Measurements from ENCODE around the gene DNASE1. TPM values are rescaled to one million over a fixed set of nuclear protein-coding genes. Genes with fewer than 3 reads are reported as not detected.
"Not testable (repeated sequence)": the region's sequence is repeated elsewhere in the genome, so short reads cannot be mapped to it uniquely, and the experiment has no call there.

The DNASE1 gene
- polyA plus RNA-seq (2013, experiment 1 of 2): 3.8 TPM
- 3.6 TPM for polyA plus RNA-seq (2013, experiment 2 of 2)

DNA sequence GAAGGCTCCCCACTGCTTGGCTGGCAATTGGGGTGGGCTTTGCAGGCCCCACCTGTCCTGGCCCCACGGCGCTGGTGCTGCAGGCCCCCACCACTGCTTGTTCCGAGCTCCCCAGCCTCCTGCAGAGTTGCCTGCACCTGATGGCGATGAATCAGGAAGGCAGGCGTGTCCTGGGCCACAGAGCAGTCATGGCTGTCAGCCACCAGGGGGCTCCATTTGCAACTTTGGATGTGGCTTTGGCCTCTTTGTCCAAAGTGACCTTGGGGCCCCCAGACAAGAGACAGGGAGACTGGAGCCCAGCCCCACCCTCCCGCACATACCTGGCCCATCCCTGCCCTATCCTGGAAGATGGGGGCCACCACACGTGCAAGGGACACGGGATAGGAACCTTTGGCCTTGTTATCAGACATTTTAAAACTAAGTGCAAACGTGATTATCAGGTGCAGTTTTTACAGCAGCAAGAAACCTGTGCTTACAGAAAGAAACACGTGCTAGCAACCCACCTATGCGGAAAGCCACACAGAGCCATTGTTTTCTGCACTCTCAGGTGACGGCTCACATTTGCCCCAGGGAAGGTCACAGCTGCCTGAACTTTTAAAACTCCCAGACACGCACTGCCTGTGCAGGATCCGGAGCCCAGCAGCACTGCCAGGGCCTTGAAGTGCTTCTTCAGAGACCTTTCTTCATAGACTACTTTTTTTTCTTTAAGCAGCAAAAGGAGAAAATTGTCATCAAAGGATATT, at the start of gene DNASE1:
TSS of gene DNASE1 (plus strand) at position 443 of the 743 bp plus-strand sequence. CDS start 683 bp downstream, outside the sequence.
- Histone ChIP-seq H2BK15ac (replicated peaks; ENCODE audit: low read depth) (no peak within 1 kb of the TSS), H3K79me2 (ENCODE audit: control insufficient read depth, insufficient read depth, low read length) (no peaks in the 10 kb centered on the region), H3K9ac (ENCODE audit: low read length) (no peak within 1 kb of the TSS), H3K4me2 (ENCODE audit: low read length) (no peak within 1 kb of the TSS), H4K5ac (ENCODE audit: low read length) (no peak within 1 kb of the TSS), H3K79me1 (ENCODE audit: low read length) (no peaks in the 10 kb centered on the region), H3K4me3 (ENCODE audit: low read length) (no peak within 1 kb of the TSS), H2BK5ac (ENCODE audit: low read length) (no peak within 1 kb of the TSS), H2AK5ac (ENCODE audit: low read length) (no peak within 1 kb of the TSS), H3K18ac (ENCODE audit: low read length) (no peak within 1 kb of the TSS), H2BK120ac (ENCODE audit: low read depth, low read length) (no peak within 1 kb of the TSS), H3K4me1 (ENCODE audit: control insufficient read depth, low read depth, low read length) (no peaks in the 10 kb centered on the region), H3K56ac (ENCODE audit: low read length) (no peak within 1 kb of the TSS), H3K27me3 (ENCODE audit: insufficient read depth, low read length, poor library complexity) (no peaks in the 10 kb centered on the region), H3K36me3 (ENCODE audit: control insufficient read depth, insufficient read depth, low read length) (peaks cover 13% of the 10 kb centered on the region), H4K8ac (ENCODE audit: low read depth, low read length) (no peak within 1 kb of the TSS), H3K23ac (ENCODE audit: low read length) (no peak within 1 kb of the TSS), H3K27ac (ENCODE audit: low read depth, low read length) (no peak within 1 kb of the TSS), H3K4ac (ENCODE audit: low read depth, low read length) (no peak within 1 kb of the TSS)
- WGBS (ENCODE audit: extremely low coverage, insufficient coverage, low lambda C conversion rate): no CpG with 5 or more reads among the region's 14 CpGs
- DNase-seq: peak; percentile 84

GRCh38 chr16:3606441-3606840, 48.0 kb upstream of the DNASE1 start:
- Histone ChIP-seq H2BK15ac (replicated peaks; ENCODE audit: low read depth) (no peak overlapping the region), H3K4me2 (ENCODE audit: low read length) (no peak overlapping the region), H2BK5ac (ENCODE audit: low read length) (no peak overlapping the region), H2BK120ac (ENCODE audit: low read depth, low read length) (no peak overlapping the region), H3K36me3 (ENCODE audit: control insufficient read depth, insufficient read depth, low read length) (no peaks in the 10 kb centered on the region), H3K18ac (ENCODE audit: low read length) (no peak overlapping the region), H3K9ac (ENCODE audit: low read length) (no peak overlapping the region), H3K79me1 (ENCODE audit: low read length) (no peaks in the 10 kb centered on the region), H4K8ac (ENCODE audit: low read depth, low read length) (no peak overlapping the region), H3K23ac (ENCODE audit: low read length) (no peak overlapping the region), H3K27ac (ENCODE audit: low read depth, low read length) (no peak overlapping the region), H3K4me1 (ENCODE audit: control insufficient read depth, low read depth, low read length) (no peaks in the 10 kb centered on the region), H3K56ac (ENCODE audit: low read length) (no peak overlapping the region), H4K5ac (ENCODE audit: low read length) (no peak overlapping the region), H3K4ac (ENCODE audit: low read depth, low read length) (no peak overlapping the region), H3K4me3 (ENCODE audit: low read length) (no peak overlapping the region), H2AK5ac (ENCODE audit: low read length) (no peak overlapping the region), H3K79me2 (ENCODE audit: control insufficient read depth, insufficient read depth, low read length) (no peaks in the 10 kb centered on the region), H3K27me3 (ENCODE audit: insufficient read depth, low read length, poor library complexity) (no peaks in the 10 kb centered on the region)
- DNase-seq: no peak
- WGBS (ENCODE audit: extremely low coverage, insufficient coverage, low lambda C conversion rate): no CpG with 5 or more reads among the region's 11 CpGs

- Histone ChIP-seq H3K4me3 (ENCODE audit: low read length) (no peak overlapping the region), H3K36me3 (ENCODE audit: control insufficient read depth, insufficient read depth, low read length) (no peaks in the 10 kb centered on the region), H2AK5ac (ENCODE audit: low read length) (no peak overlapping the region), H2BK15ac (replicated peaks; ENCODE audit: low read depth) (no peak overlapping the region), H4K8ac (ENCODE audit: low read depth, low read length) (no peak overlapping the region), H3K27me3 (ENCODE audit: insufficient read depth, low read length, poor library complexity) (no peaks in the 10 kb centered on the region), H3K4me2 (ENCODE audit: low read length) (no peak overlapping the region), H3K27ac (ENCODE audit: low read depth, low read length) (no peak overlapping the region), H3K56ac (ENCODE audit: low read length) (no peak overlapping the region), H2BK5ac (ENCODE audit: low read length) (no peak overlapping the region), H3K18ac (ENCODE audit: low read length) (no peak overlapping the region), H3K79me1 (ENCODE audit: low read length) (no peaks in the 10 kb centered on the region), H4K5ac (ENCODE audit: low read length) (no peak overlapping the region), H2BK120ac (ENCODE audit: low read depth, low read length) (no peak overlapping the region), H3K4me1 (ENCODE audit: control insufficient read depth, low read depth, low read length) (no peaks in the 10 kb centered on the region), H3K9ac (ENCODE audit: low read length) (no peak overlapping the region), H3K4ac (ENCODE audit: low read depth, low read length) (no peak overlapping the region), H3K23ac (ENCODE audit: low read length) (no peak overlapping the region), H3K79me2 (ENCODE audit: control insufficient read depth, insufficient read depth, low read length) (peaks cover 4% of the 10 kb centered on the region)
- no peak for DNase-seq
- WGBS (ENCODE audit: extremely low coverage, insufficient coverage, low lambda C conversion rate): no CpG with 5 or more reads among the region's 7 CpGs
Observed at GRCh38 chr16:3607161-3607560, 47.3 kb upstream of the DNASE1 start.

DNA sequence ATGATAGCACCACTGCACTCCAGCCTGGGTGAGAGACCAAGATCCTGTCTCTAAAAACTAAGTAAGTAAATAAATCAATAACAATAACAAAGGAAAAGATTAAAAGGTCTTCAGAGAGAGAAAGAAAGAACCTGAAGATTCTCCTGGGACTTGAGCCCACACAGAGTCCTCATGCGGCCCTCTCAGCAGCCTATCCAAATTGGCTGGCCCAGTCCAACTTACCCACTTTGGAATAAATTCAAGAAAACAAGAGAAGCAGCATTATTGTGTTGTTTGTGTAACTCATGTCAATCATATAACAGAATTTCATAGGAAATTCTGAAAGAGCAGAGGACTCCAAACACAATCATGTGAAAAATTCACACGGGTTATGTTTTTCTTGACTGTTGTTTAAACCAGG, 46.9 kb upstream of the DNASE1 start:
- no peak overlapping the region for H4K8ac ChIP-seq (ENCODE audit: low read depth, low read length)
- H3K23ac ChIP-seq (ENCODE audit: low read length): no peak overlapping the region
- no peak for DNase-seq
- no peak overlapping the region for H3K9ac ChIP-seq (ENCODE audit: low read length)
- H3K18ac ChIP-seq (ENCODE audit: low read length): no peak overlapping the region
- H3K79me2 ChIP-seq (ENCODE audit: control insufficient read depth, insufficient read depth, low read length): peaks cover 6% of the 10 kb centered on the region
- no peak overlapping the region for H3K4me2 ChIP-seq (ENCODE audit: low read length)
- WGBS (ENCODE audit: extremely low coverage, insufficient coverage, low lambda C conversion rate): no CpG with 5 or more reads among the region's 2 CpGs
- H2AK5ac ChIP-seq (ENCODE audit: low read length): no peak overlapping the region
- no peak overlapping the region for H3K4ac ChIP-seq (ENCODE audit: low read depth, low read length)
- H3K4me3 ChIP-seq (ENCODE audit: low read length): no peak overlapping the region
- no peak overlapping the region for H3K27ac ChIP-seq (ENCODE audit: low read depth, low read length)
- H3K56ac ChIP-seq (ENCODE audit: low read length): no peak overlapping the region
- H2BK5ac ChIP-seq (ENCODE audit: low read length): no peak overlapping the region
- H2BK120ac ChIP-seq (ENCODE audit: low read depth, low read length): no peak overlapping the region
- H3K36me3 ChIP-seq (ENCODE audit: control insufficient read depth, insufficient read depth, low read length): no peaks in the 10 kb centered on the region
- no peak overlapping the region for H4K5ac ChIP-seq (ENCODE audit: low read length)
- H3K27me3 ChIP-seq (ENCODE audit: insufficient read depth, low read length, poor library complexity): no peaks in the 10 kb centered on the region
- H3K4me1 ChIP-seq (ENCODE audit: control insufficient read depth, low read depth, low read length): no peaks in the 10 kb centered on the region
- no peak overlapping the region for H2BK15ac ChIP-seq (replicated peaks; ENCODE audit: low read depth)
- no peaks in the 10 kb centered on the region for H3K79me1 ChIP-seq (ENCODE audit: low read length)

DNA sequence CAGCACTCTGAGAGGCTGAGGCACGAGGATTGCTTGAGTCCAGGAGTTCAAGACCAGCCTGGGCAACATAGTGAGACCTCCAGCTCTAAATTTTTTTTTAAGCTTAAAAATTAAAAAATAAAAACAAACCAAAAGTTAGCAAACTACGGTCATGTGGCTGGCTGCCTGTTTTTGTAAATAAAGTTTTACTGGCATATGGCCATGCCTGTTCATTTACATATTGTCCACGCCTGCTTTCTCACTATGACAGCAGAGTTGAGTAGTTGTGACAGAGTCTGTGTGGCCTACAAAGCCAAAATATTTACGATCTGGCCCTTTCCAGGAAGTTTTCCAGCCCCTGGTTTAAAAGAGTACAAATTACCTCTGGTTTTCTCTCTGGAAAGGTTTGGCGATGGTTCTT, 46.4 kb upstream of the DNASE1 start:
- no peak overlapping the region for H3K4ac ChIP-seq (ENCODE audit: low read depth, low read length)
- no CpG with 5 or more reads among the region's 5 CpGs for WGBS (ENCODE audit: extremely low coverage, insufficient coverage, low lambda C conversion rate)
- no peak overlapping the region for H4K5ac ChIP-seq (ENCODE audit: low read length)
- H3K9ac ChIP-seq (ENCODE audit: low read length): no peak overlapping the region
- H2AK5ac ChIP-seq (ENCODE audit: low read length): no peak overlapping the region
- H3K79me1 ChIP-seq (ENCODE audit: low read length): peaks cover 1% of the 10 kb centered on the region
- no peak overlapping the region for H2BK5ac ChIP-seq (ENCODE audit: low read length)
- H3K4me1 ChIP-seq (ENCODE audit: control insufficient read depth, low read depth, low read length): no peaks in the 10 kb centered on the region
- H2BK120ac ChIP-seq (ENCODE audit: low read depth, low read length): no peak overlapping the region
- no peak overlapping the region for H4K8ac ChIP-seq (ENCODE audit: low read depth, low read length)
- H3K79me2 ChIP-seq (ENCODE audit: control insufficient read depth, insufficient read depth, low read length): peaks cover 9% of the 10 kb centered on the region
- no peaks in the 10 kb centered on the region for H3K36me3 ChIP-seq (ENCODE audit: control insufficient read depth, insufficient read depth, low read length)
- H3K18ac ChIP-seq (ENCODE audit: low read length): no peak overlapping the region
- H3K4me2 ChIP-seq (ENCODE audit: low read length): no peak overlapping the region
- no peaks in the 10 kb centered on the region for H3K27me3 ChIP-seq (ENCODE audit: insufficient read depth, low read length, poor library complexity)
- DNase-seq: no peak
- H3K27ac ChIP-seq (ENCODE audit: low read depth, low read length): no peak overlapping the region
- H3K56ac ChIP-seq (ENCODE audit: low read length): no peak overlapping the region
- H3K23ac ChIP-seq (ENCODE audit: low read length): no peak overlapping the region
- no peak overlapping the region for H3K4me3 ChIP-seq (ENCODE audit: low read length)
- H2BK15ac ChIP-seq (replicated peaks; ENCODE audit: low read depth): no peak overlapping the region

DNA sequence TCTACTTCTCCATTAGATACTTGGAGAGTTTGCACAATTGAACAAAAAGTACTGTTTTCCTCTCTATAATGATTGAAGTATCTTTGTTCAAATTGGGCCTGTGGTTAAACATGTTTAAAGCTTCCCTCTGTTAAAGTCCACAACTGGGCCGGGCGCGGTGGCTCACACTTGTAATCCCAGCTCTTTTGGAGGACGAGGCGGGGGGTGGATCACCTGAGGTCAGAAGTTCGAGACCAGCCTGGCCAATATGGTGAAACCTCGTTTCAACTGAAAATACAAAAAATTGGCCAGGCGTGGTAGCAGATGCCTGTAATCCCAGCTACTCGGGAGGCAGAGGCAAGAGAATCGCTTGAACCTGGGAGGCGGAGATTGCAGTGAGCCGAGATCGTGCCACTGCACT, 45.5 kb upstream of the DNASE1 start:
- not testable (repeated sequence) for H3K4me1 ChIP-seq (ENCODE audit: control insufficient read depth, low read depth, low read length); H3K36me3 ChIP-seq (ENCODE audit: control insufficient read depth, insufficient read depth, low read length); H3K23ac ChIP-seq (ENCODE audit: low read length)

More for the DNA sequence above, 45.5 kb upstream of the DNASE1 start:
- not testable (repeated sequence) for H3K18ac ChIP-seq (ENCODE audit: low read length); H4K8ac ChIP-seq (ENCODE audit: low read depth, low read length); H3K4me3 ChIP-seq (ENCODE audit: low read length); H3K27ac ChIP-seq (ENCODE audit: low read depth, low read length); H2AK5ac ChIP-seq (ENCODE audit: low read length); H3K4me2 ChIP-seq (ENCODE audit: low read length); H3K4ac ChIP-seq (ENCODE audit: low read depth, low read length); H3K27me3 ChIP-seq (ENCODE audit: insufficient read depth, low read length, poor library complexity); H3K79me1 ChIP-seq (ENCODE audit: low read length); DNase-seq; H2BK5ac ChIP-seq (ENCODE audit: low read length); H3K56ac ChIP-seq (ENCODE audit: low read length); H2BK120ac ChIP-seq (ENCODE audit: low read depth, low read length); H3K9ac ChIP-seq (ENCODE audit: low read length); H2BK15ac ChIP-seq (replicated peaks; ENCODE audit: low read depth); H4K5ac ChIP-seq (ENCODE audit: low read length)
- peaks cover 14% of the 10 kb centered on the region for H3K79me2 ChIP-seq (ENCODE audit: control insufficient read depth, insufficient read depth, low read length)
- no CpG with 5 or more reads among the region's 13 CpGs for WGBS (ENCODE audit: extremely low coverage, insufficient coverage, low lambda C conversion rate)
